Glutamatergic neuron (in vitro differentiated cells): ENCODE measurements around the gene GFY. TPM values are rescaled to one million over a fixed set of nuclear protein-coding genes. Genes with fewer than 3 reads are reported as not detected.

ENCODE experiments used
- DNase-seq: peaks from one replicate; pipeline ENCODE4 v3.0.0; 2022
- H3K27ac Mint-ChIP-seq: one replicate; pipeline ENCODE4 v1.8.0; 2020; ENCODE audit warnings: mild to moderate bottlenecking, mixed read lengths, inconsistent platforms; ENCODE audit not compliant: unreplicated experiment
- H3K27me3 Mint-ChIP-seq: one replicate; pipeline ENCODE4 v1.8.0; 2020; ENCODE audit warnings: mild to moderate bottlenecking, moderate library complexity, mixed read lengths, inconsistent platforms; ENCODE audit not compliant: unreplicated experiment
- H3K36me3 Mint-ChIP-seq: one replicate; pipeline ENCODE4 v1.8.0; 2020; ENCODE audit warnings: mild to moderate bottlenecking, mixed read lengths, inconsistent platforms; ENCODE audit not compliant: unreplicated experiment
- H3K4me1 Mint-ChIP-seq: one replicate; pipeline ENCODE4 v1.8.0; 2020; ENCODE audit warnings: mild to moderate bottlenecking, low read depth, mixed read lengths, inconsistent platforms; ENCODE audit not compliant: unreplicated experiment
- H3K4me3 Mint-ChIP-seq: one replicate; pipeline ENCODE4 v1.8.0; 2020; ENCODE audit warnings: mild to moderate bottlenecking, mixed read lengths, inconsistent platforms; ENCODE audit not compliant: unreplicated experiment
- H3K9me3 Mint-ChIP-seq: one replicate; pipeline ENCODE4 v1.8.0; 2020; ENCODE audit warnings: mild to moderate bottlenecking, moderate library complexity, mixed read lengths, inconsistent platforms; ENCODE audit not compliant: unreplicated experiment
- CTCF ChIP-seq: fragments of 200-600 bp; sonication (generic); IDR thresholded peaks from one replicate; pipeline ENCODE4 v1.5.0; 2021; ENCODE audit not compliant: partially characterized antibody, unreplicated experiment
- total RNA-seq: library from RNA; stranded (reverse); fragmentation: NEBNext Ultra II Directional; extraction: Animal tissue kit (Norgen Biotek cat#: 25700); gene quantifications from one replicate; pipeline ENCODE4 v1.2.1, GENCODE V29; 2021; ENCODE audit not compliant: unreplicated experiment

The GFY gene
- total RNA-seq, 1 donor from 2014 or later: 0.88 TPM

- Mint-ChIP-seq H3K4me1 (peaks cover 15% of the 10 kb centered on the region), H3K9me3 (no peaks in the 10 kb centered on the region), H3K4me3 (peak overlapping the region; percentile 4), H3K27ac (no peak overlapping the region), H3K27me3 (peaks cover 12% of the 10 kb centered on the region), H3K36me3 (no peaks in the 10 kb centered on the region)
- TF ChIP-seq CTCF: no peak
- DNase-seq: no peak
These were observed 17.6 kb upstream of the GFY start for GRCh38 chr19:49407482-49408015.

- Mint-ChIP-seq H3K27ac (no peak overlapping the region), H3K36me3 (no peaks in the 10 kb centered on the region), H3K9me3 (peaks cover 1% of the 10 kb centered on the region), H3K4me3 (no peak overlapping the region), H3K4me1 (peaks cover 8% of the 10 kb centered on the region), H3K27me3 (peaks cover 13% of the 10 kb centered on the region)
- no peak for DNase-seq
- TF ChIP-seq CTCF: no peak
These were observed 16.3 kb upstream of the GFY start for GRCh38 chr19:49408816-49409440.

GRCh38 chr19:49409441-49410029 is 15.7 kb upstream of the GFY start:
- Mint-ChIP-seq H3K4me1 (peaks cover 5% of the 10 kb centered on the region), H3K4me3 (no peak overlapping the region), H3K27ac (no peak overlapping the region), H3K9me3 (peaks cover 1% of the 10 kb centered on the region), H3K27me3 (peaks cover 13% of the 10 kb centered on the region), H3K36me3 (no peaks in the 10 kb centered on the region)
- TF ChIP-seq CTCF: no peak
- DNase-seq: no peak

- no peak overlapping the region for H3K27ac Mint-ChIP-seq
- H3K4me3 Mint-ChIP-seq: no peak overlapping the region
- TF ChIP-seq CTCF: no peak
- H3K9me3 Mint-ChIP-seq: peaks cover 1% of the 10 kb centered on the region
- H3K36me3 Mint-ChIP-seq: no peaks in the 10 kb centered on the region
- no peak for DNase-seq
- peaks cover 8% of the 10 kb centered on the region for H3K4me1 Mint-ChIP-seq
- H3K27me3 Mint-ChIP-seq: peaks cover 18% of the 10 kb centered on the region
These were observed 13.4 kb upstream of the GFY start for GRCh38 chr19:49411681-49412326.

- TF ChIP-seq CTCF: no peak
- Mint-ChIP-seq H3K4me3 (no peak overlapping the region), H3K27me3 (peaks cover 17% of the 10 kb centered on the region), H3K27ac (no peak overlapping the region), H3K4me1 (peaks cover 10% of the 10 kb centered on the region), H3K9me3 (peaks cover 1% of the 10 kb centered on the region), H3K36me3 (no peaks in the 10 kb centered on the region)
- DNase-seq: peak; percentile 47
These were observed 11.8 kb upstream of the GFY start for GRCh38 chr19:49413348-49413747.
